Embryonic facial prominence (tissue), 1 donor: ENCODE results near the gene BORCS5.
A peak's percentile ranks its signal among the peaks of the same experiment; 100 is the strongest.

Source experiments
- DNase-seq: peaks from one replicate; pipeline ENCODE4 v3.0.0-alpha.2; 2016; ENCODE audit errors: extremely low spot score

Gene BORCS5

DNA sequence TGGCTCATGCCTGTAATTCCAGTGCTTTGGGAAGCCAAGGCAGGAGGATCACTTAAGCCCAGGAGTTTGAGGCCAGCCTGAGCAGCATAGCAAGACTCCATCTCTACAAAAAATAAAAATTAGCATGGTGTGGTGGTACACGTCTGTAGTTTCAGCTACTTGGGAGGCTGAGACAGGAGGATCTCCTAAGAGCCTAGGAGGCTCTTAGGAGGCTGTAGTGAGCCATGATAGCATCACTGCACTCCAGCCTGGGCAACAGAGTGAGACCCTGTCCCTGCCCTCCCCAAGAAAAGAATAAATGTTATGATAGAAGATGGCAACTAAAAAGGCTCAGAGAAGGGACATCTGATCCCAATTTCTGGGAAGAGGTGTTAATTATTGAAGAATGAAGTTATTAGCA lies 3.6 kb upstream of the BORCS5 start:
- no peak for DNase-seq

DNA sequence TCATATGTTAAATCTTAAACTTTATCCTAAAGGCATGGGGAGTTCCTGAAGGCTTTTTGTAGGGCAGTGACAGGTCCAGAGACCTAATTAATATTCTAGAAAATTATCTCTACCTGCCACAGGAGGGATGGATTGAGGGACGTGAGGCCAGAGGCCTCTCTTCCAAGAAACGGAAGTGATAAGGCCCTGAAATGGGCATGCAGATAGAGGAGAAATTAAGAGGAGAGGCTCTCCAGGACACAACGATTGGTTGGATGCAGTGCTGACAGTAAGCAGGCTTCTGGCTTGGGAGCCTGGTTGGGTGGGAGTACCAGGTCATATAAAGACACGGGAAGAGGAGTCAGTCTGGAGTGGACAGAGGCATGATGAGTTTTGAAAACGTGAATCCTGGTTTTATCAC lies 3.1 kb upstream of the BORCS5 start:
- DNase-seq, result no peak

DNA sequence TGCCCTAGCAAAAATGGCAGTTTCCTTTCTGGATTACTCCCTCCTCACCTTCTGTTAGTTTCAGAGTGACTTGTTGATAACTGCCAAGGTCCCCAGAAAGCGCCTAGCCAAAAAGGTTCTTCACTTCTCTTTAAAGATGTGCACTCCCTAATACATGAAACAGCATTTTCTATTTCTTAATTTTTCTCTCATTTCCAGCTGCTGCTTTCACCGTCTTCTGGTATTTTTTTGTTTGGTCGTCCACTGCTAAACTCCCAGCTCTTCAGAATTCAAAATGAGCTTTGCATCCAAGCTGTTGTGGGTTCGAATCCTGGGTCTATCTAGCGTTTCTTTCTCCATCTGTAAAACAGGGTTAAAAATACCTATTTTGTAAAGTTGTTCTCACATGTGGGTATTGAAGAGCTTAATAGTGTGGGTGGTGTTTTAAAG lies 397 bp upstream of the BORCS5 start:
- DNase-seq, result no peak

DNA sequence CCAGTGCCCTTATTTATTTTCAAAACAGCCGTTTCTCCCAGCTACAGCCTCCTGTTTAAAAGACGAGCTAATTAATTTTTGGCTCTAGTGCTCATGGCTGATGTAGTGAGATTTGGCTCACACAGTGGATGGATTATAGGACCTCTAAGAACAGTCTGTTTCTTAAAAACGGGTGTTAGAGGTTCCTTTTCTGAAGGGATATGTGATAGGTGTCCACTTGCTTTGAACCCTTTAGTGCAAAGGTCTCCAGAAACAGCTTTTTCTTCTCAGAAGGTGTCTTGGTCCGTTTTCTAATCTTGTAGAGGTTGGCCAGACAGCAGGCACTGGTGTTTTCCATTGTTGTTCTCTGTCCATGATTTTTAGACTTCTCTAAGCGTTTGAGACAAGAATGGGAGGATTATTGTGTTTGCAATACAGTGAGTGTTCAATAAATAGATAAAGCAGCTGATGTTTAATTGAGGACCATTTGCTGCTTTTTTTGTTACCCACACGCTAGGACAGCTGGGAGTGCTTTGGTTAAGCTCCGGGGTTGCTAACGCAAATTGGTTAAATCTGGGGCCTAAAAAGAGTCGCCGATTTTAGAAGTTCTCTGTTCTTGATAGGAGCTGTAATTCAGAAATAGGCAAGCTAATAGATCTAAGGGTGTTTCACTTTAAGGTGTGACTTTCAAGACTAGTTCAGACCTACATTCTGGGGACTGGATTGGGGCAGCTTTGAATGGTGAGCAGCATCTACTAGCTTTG lies 1.0 kb downstream of the BORCS5 start:
- DNase-seq, result no peak

DNA sequence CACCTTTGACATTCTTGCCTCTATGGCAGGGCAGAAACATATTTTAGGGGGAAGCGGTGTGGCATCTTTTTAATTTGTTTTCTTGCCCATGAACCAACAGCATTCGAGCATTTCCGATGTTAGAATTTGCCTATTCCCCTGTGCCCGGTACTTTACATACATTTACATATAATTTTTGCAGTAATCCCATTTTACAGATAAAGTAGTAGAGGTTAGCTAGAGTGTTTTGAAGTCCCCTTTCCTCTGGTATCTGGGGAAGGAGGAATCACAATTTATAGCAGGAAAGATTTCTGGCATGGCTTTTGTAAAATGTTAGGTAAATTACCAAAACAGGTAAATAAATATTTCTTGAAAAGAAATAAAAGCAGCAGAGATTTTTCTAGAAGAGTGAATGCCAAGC lies 1.6 kb downstream of the BORCS5 start:
- no peak for DNase-seq

DNA sequence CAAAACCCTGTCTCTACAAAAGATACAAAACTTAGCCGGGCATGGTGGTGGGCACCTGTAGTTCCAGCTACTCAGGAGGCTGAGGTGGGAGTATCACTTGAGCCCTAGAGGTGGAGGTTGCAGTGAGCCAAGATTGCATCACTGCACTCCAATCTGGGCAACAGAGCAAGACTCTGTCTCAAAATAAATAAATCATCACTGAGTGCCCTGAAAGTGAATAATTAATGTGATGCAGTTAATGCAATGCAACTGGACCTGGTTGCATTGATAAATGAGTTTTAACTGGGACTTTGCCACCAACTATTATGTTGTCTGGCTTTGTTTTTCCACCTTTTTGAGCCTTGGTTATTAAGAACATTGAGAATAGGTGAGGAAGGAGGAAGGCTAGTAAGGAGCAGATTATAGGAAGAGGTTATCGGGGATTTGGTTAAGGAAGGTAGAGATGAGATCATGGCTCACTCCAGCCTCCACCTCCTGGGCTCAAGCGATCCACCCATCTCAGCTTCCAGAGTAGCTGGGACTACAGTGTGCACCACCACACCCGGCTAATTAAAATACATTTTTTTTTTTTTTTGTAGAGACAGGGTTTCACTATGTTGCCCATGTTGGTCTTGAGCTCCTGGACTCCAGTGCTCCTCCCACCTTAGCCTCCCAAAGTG lies 8.0 kb downstream of the BORCS5 start:
- DNase-seq, result no peak

DNA sequence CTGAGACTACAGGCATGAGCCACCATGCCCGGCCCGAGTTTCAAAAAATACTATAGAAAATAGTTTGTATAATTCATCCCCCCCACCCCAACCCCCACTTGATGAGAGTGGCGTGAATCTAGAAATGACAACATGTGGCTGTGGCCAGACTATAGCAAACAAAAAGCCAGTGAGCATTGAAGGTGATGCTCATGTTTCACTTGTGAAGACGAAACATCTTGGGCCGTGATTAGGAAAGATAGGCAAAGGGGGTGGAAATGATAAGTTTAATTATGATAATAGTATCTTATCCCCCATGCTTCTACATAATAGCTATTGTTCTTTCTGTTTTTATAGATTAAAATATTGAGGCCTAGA lies 8.5 kb downstream of the BORCS5 start:
- no peak for DNase-seq

DNA sequence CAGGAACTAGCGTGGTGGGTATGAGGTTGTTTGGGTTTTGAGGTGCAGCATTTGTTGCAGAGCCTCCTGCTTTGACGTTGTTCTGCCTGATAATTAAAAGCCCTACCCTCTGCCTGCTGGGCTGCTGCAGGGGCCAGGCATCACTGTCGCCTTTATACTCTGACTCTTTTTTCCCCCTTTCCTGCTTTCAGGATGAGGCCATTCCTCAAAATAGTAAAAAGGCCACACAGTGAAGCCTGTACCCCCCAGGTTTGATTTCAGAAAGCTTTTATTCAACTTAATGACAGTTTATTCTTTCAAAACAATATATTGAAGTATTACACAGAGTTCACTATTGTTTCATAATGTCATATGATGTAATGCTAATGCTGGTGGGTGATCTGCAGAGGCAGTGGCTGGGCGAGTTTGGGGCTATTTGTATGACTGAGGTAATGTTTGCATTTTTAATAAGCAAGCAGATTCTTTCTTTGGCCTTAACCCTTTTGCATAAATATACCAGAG lies 9.1 kb downstream of the BORCS5 start:
- no peak for DNase-seq

DNA sequence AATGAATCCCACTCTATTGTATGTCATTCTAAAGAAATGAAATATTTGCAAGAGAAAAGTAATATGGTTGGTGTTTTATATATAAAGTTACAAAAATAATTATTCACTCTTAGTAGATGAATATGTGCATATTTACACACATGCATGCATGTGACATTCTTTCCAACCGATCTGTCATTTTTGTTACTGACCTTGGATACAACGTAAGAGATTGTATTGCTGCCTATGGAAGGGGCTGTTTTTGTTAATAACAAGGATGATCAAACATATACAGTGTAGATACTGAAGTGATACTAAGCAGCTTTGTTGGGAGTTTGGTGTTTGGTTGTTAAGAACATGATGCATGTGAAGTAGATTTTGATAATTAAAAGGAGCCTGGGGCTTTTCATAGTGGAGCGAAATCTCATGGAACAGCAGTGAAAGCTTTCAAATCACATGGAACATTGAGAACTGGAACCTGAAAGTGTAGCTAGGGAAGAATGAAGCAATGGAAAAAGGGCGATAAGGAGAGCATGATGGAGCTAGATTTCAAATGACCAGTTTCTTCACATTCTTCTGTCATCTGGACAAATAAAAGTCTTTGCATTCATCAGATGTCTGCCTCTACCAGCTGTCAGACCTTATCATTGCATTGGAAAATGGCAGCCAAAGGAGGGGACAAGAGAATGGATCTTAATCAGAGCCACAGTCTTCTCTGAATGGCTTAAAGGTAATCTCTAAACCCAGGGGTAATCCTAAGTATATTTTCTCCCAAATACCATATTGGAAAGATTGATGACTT lies 10.0 kb downstream of the BORCS5 start:
- no peak for DNase-seq

DNA sequence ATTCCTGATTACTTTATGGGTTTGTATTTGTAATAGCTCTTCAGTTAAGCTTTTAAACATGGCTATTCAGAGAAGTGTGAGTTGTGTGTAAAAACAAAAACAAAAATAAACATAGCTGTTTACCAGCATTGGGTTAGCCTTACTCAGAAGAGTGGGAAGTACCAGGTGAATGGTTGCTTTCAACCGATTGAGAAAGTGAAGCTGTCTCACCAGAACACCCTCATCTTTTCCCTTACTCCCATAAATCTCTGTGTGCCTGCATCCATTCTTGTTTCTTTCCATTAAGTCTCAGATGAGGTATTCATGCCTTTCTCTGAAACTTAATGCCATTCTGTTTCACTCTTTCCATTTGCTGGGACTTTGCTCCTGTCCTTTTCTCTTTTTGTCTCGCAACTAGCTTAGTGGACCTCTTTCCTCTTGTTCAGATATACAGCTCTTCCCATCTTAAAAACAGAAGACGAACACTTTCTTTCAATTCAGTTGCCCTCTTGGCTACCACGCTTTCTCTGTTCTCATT lies 10.7 kb downstream of the BORCS5 start:
- DNase-seq, result no peak

DNA sequence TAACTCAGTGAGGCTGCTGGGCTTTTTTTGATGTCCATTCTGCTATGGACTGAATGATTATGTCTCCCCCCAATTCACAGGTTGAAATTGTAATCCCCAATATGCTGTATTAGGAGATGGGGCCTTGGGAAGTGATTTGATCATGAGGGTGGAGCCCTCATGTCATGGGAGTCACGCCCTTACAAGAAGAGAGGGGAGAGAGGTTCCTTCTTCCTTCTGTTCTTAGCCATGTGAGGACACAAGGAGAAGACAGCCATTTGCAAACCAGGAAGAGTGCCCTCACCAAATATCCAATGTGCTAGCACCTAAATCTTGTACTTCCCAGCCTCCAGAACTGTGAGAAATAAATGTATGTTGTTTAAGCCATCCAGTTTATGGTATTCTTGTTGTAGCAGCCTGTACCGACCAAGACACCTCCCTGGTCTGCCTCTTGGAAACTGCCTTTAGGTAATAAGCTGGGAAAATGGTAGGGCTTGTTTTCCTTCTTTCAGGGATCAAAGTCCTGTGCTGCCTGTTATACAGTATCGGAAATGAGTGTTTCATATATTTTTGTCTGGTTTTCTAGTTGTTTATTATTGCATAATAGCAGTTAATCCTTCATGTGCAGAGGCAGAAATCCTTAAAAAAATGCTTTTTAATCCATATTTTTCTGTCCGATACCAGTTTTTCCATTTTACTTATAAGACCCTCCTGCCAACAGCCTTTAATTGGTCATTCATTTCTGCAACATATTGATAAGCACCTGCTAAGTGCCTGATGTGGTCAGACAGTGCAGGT lies 16.3 kb downstream of the BORCS5 start:
- DNase-seq, result no peak

DNA sequence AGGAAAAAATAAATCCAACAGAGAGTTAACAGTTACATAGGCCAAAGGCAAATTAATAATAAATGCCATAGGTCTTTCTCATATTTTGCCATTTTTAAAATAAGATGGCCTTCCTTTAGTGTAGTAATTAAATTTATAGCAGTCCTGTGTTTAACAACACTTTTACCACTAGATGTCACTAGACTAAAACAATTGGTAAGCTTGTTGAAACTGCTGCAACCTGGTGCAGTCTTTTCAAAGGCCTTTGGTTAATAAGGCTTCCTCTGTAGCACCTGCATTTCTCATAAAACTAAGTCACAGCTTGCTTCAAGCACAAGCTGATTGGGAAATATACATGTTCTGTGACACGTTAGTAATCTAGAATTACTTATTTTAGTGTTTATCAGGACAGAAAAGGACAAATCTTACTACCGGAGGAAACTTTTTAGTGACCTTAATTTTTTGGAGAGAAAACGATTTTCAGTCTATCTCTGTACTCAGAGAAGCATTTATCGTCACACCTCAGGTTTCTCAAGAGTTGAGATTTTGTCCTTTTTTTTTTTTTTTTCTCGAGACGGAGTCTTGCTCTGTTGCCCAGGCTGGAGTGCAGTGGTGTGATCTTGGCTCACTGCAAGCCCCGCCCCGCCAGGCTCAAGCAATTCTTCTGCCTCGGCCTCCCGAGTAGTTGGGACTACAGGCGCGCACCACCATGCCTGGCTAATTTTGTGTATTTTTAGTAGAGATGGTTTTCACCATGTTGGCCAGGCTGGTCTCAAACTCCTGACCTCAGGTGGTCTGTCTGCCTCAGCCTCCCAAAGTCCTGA lies 20.0 kb downstream of the BORCS5 start:
- DNase-seq, result peak; percentile 65

DNA sequence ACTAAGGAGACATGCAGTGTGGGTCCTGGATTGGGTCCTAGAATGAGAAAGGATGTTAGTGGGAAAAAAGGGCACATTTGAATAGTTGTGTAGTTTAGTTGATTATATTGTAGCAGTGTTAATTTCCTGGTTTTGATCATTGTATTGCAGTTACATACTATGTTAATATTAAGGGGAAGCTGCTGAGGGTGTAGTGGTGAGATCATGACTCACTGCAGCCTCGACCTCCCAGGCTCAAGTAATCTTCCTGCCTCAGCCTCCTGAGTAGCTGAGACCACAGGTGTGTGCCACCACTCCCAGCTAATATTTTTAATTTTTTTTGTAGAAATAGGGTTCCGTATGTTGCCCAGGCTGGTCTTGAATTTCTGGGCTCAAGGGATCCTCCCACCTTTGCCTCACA lies 21.7 kb downstream of the BORCS5 start:
- DNase-seq, result no peak

DNA sequence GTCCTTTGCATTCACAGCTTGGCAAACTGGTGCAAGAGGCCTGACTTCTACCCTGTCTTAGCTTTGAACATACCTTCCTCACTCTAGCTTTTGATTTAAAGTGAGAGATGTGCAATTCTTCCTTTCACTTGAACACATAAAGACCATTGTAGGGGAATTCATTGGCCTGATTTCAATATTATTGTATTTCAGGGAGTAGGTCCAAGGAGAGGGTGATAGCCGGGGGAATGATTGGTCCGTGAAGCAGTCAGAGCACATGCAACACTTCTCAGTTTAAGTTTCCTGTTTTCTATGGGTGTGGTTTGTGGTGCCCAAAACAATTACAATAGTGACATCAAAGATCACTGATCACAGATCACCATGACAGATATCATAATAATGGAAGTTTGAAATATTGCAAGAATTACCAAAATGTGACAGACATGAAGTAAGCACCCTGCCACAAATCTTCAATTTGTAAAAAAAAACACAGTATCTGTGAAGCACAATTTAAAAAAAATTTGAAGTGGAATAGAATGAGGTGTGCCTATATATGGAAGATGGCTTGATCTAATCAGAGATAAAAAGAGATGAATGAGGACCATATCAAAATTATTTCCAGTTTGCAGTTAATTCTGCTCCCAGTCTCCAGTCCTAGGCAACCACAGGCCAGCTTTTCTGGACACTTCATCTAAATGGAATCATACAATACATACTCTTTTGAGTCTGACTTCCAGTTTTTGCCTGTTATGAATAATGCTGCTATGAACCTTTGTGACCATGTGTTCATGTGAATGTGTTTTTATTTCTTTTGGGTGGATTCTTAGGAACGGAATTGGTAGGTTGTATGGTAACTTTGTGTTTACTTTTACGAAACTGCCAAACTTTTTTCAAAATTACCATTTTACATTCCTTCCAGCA lies 23.2 kb downstream of the BORCS5 start:
- no peak for DNase-seq

DNA sequence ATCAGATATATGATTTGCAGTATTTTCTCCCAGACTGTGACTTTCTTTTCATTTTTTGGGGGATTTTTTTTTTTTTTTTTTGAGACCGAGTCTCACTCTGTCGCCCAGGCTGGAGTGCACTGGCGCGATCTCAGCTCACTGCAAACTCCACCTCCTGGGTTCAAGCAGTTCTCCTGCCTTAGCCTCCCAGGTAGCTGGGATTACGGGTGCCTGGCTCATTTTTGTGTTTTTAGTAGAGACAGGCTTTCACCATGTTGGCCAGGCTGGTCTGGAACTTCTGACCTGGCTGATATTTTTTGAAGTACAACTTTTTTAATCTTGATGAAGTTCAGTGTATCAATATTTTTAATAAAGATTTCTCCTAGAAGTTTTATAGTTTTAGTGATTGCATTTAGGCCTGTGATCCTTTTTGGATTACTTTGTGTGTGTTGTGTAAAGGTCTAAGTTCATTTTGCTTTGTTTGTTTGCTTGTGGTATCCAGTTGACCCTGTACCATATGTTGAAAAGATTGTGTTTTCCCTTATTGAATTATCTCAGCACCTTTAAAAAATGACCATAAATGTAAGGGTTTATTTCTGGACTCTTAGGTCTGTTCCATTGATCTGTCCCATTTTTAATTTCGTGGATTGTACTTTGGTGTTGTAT lies 24.2 kb downstream of the BORCS5 start:
- no peak for DNase-seq

DNA sequence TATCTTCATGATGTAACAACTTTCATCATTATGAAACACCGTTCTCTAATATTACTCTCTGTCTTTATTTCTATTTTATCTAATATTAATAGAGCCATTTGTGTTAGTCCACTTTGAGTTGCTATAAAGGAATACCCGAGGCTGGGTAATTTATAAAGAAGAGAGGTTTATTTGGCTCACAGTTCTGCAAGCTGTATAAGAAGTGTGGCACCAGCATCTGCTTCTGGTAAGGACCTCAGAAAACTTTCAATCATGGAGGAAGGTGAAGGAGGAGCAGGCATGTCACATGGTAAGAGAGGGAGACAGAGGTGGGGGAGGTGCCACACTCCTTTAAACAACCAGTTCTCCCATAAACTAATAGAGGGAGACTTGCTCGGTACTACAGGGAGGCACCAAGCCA lies 25.1 kb downstream of the BORCS5 start:
- no peak for DNase-seq

DNA sequence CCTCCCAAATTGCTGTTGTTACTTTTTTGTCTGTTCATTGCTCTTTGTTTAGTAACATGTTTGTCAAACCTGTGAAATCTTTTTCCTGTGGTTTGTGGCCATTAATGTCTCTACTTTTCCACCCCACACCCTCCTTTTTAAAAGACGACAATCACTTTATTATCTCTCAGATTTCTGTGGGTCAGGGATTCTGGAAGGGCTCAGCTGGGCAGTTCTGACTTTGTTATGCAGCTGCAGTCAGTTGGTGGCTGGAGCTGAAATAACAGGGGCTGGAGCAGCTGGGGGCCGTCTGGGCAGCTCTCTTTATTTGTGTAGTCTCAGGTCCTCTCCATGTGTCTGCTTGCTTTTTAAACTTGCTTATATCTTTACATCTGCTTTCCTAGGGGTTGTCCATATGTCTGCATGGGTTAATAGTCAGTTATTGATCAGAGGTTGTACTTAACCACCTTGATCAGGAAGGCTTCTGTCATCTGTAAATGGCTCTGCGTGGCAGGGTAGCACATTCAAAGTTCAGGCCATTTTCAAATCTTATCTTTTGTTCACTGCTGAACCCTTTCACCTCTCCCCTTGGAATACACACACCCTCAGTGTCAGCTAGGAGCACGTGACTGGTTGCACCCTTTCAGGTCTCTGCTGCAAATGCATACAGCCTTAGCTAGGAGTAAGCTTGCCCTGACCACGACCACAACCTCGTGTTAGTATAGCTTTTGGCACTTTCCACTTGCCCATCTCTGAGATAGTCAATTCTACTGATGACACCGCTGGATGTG lies 27.9 kb downstream of the BORCS5 start:
- DNase-seq, result no peak

DNA sequence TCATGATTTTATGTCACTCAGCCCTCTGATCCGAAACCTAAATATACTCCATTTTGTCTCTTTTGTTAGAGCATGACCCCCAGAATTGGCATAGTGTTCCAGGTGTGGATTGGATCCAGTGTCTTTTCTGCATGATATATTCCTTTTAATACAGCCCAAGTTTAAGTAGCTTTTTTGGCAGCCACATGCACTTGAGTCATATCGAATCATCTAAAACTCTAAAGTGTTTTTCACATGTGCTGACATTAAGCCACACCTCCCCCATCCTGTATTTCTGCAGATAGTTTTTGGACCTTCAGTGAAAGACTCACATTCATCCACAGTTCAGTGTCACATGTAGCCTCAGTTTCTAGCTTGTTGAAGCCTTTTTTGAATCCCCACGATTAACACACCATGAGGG lies 30.6 kb downstream of the BORCS5 start:
- DNase-seq, result no peak

DNA sequence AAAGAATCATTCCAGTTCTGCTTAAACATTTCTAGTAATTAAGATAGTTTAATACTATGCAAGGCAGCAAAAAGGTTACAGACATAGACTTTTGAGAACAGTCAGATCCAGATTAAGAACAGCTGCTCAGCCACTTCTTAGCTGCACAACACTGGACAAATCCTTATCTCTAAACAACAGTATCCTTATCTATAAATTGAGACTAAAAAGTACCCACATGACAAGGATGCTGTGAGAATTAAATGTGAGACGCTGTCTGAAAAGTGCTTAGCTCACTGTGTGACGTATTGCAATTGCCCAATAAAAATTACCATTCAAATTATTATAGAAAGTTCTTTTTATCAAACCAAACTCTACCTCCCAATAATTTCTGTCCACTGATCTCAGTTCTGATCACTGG lies 35.5 kb downstream of the BORCS5 start:
- DNase-seq, result no peak
